ENCODE measurements around the gene NODAL. TPM values are rescaled to one million over a fixed set of nuclear protein-coding genes. Genes with fewer than 3 reads are reported as not detected.

NODAL gene
- total RNA-seq, 1 donor from 2014 or later: not detected

DNA sequence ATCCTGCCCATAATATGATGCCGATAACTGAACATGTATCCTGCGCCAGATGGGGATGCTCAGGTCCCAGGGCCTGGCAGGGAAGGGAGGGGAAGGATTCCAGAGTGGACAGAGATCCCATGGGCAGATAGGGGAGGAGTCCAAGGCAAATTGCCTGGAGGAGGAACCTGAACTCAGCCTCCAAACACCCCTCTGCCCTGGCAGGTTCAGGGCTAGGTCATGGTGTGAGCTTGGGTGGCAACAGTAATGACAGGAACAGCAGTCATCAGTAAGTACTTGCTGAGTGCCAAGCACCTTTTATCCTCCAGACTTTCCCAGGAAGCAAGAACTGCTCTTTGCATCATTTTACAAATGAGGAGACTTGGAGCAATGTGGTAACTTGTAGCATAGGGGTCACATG, 33.3 kb upstream of the NODAL start:
- no peak overlapping the region for H3K27ac Mint-ChIP-seq
- TF ChIP-seq, protein P1, sequence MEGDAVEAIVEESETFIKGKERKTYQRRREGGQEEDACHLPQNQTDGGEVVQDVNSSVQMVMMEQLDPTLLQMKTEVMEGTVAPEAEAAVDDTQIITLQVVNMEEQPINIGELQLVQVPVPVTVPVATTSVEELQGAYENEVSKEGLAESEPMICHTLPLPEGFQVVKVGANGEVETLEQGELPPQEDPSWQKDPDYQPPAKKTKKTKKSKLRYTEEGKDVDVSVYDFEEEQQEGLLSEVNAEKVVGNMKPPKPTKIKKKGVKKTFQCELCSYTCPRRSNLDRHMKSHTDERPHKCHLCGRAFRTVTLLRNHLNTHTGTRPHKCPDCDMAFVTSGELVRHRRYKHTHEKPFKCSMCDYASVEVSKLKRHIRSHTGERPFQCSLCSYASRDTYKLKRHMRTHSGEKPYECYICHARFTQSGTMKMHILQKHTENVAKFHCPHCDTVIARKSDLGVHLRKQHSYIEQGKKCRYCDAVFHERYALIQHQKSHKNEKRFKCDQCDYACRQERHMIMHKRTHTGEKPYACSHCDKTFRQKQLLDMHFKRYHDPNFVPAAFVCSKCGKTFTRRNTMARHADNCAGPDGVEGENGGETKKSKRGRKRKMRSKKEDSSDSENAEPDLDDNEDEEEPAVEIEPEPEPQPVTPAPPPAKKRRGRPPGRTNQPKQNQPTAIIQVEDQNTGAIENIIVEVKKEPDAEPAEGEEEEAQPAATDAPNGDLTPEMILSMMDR (IDR thresholded peaks at IDR 0.05): no peak

GRCh38 chr10:70472799-70473454, 31.4 kb upstream of the NODAL start:
- DNase-seq (no peak), ATAC-seq (ENCODE audit: low read depth) (no peak)
- no peaks in the 10 kb centered on the region for H3K27me3 Mint-ChIP-seq
- no peaks in the 10 kb centered on the region for H3K9me3 Mint-ChIP-seq
- POLR2A ChIA-PET: no interaction called here
- TF ChIP-seq, protein P1 (IDR thresholded peaks at IDR 0.05): no peak
- H3K4me1 Mint-ChIP-seq: peaks cover 10% of the 10 kb centered on the region
- H3K4me3 Mint-ChIP-seq: no peak overlapping the region
- H3K36me3 Mint-ChIP-seq (ENCODE audit: low read depth): no peaks in the 10 kb centered on the region
- CTCF ChIA-PET: interaction anchor here (1.0 kb wide), 1 partner anchor 12 kb away, joined by 3 read pairs; no protein-coding TSS in a partner anchor
- H3K27ac Mint-ChIP-seq: no peak overlapping the region
- intact Hi-C loops (cut with micrococcal nuclease): no loop called here

More for the DNA sequence above, 33.3 kb upstream of the NODAL start:
- DNase-seq: no peak
- H3K4me1 Mint-ChIP-seq: peaks cover 21% of the 10 kb centered on the region
- POLR2A ChIA-PET: no interaction called here
- CTCF ChIA-PET: no interaction called here
- intact Hi-C loops (cut with micrococcal nuclease): loop anchor here (5.0 kb wide), 1 partner anchor 63 kb away; no protein-coding TSS in a partner anchor
- no peaks in the 10 kb centered on the region for H3K9me3 Mint-ChIP-seq
- no peaks in the 10 kb centered on the region for H3K27me3 Mint-ChIP-seq
- ATAC-seq (ENCODE audit: low read depth): no peak
- no peaks in the 10 kb centered on the region for H3K36me3 Mint-ChIP-seq (ENCODE audit: low read depth)
- no peak overlapping the region for H3K4me3 Mint-ChIP-seq

GRCh38 chr10:70466951-70467350, 25.5 kb upstream of the NODAL start:
- Mint-ChIP-seq H3K4me3 (no peak overlapping the region), H3K4me1 (no peaks in the 10 kb centered on the region), H3K36me3 (ENCODE audit: low read depth) (no peaks in the 10 kb centered on the region), H3K9me3 (no peaks in the 10 kb centered on the region), H3K27me3 (peaks cover 3% of the 10 kb centered on the region), H3K27ac (no peak overlapping the region)
- DNase-seq: no peak
- intact Hi-C loops (cut with micrococcal nuclease): no loop called here
- TF ChIP-seq, protein P1 (IDR thresholded peaks at IDR 0.05): no peak
- ChIA-PET POLR2A (no interaction called here), CTCF (no interaction called here)
- no peak for ATAC-seq (ENCODE audit: low read depth)

GRCh38 chr10:70465832-70466231, 24.4 kb upstream of the NODAL start:
- TF ChIP-seq, protein P1 (IDR thresholded peaks at IDR 0.05): no peak
- DNase-seq (no peak), ATAC-seq (ENCODE audit: low read depth) (no peak)
- no peaks in the 10 kb centered on the region for H3K36me3 Mint-ChIP-seq (ENCODE audit: low read depth)
- H3K27ac Mint-ChIP-seq: no peak overlapping the region
- no peaks in the 10 kb centered on the region for H3K9me3 Mint-ChIP-seq
- CTCF ChIA-PET: no interaction called here
- peaks cover 6% of the 10 kb centered on the region for H3K27me3 Mint-ChIP-seq
- intact Hi-C loops (cut with micrococcal nuclease): no loop called here
- POLR2A ChIA-PET: interaction anchor here (0.6 kb wide), 1 partner anchor 61 kb away, joined by 3 read pairs; no protein-coding TSS in a partner anchor
- H3K4me1 Mint-ChIP-seq: peaks cover 3% of the 10 kb centered on the region
- no peak overlapping the region for H3K4me3 Mint-ChIP-seq

GRCh38 chr10:70465278-70465677, 23.8 kb upstream of the NODAL start:
- ChIA-PET CTCF (no interaction called here), POLR2A (interaction anchor here (0.6 kb wide), 1 partner anchor 60 kb away, joined by 3 read pairs; no protein-coding TSS in a partner anchor)
- TF ChIP-seq, protein P1 (IDR thresholded peaks at IDR 0.05): no peak
- H3K36me3 Mint-ChIP-seq (ENCODE audit: low read depth): no peaks in the 10 kb centered on the region
- H3K4me3 Mint-ChIP-seq: no peak overlapping the region
- intact Hi-C loops (cut with micrococcal nuclease): no loop called here
- peaks cover 9% of the 10 kb centered on the region for H3K27me3 Mint-ChIP-seq
- DNase-seq (no peak), ATAC-seq (ENCODE audit: low read depth) (no peak)
- no peaks in the 10 kb centered on the region for H3K9me3 Mint-ChIP-seq
- H3K4me1 Mint-ChIP-seq: peaks cover 3% of the 10 kb centered on the region
- no peak overlapping the region for H3K27ac Mint-ChIP-seq

Data from activated B cell treated with CpG ODN at 0.5 μM for 24 hours (primary cell).